ENCODE measurements around the gene ALDH1L1.
"Not testable (repeated sequence)": the region's sequence is repeated elsewhere in the genome, so short reads cannot be mapped to it uniquely, and the experiment has no call there.

Gene ALDH1L1

DNA sequence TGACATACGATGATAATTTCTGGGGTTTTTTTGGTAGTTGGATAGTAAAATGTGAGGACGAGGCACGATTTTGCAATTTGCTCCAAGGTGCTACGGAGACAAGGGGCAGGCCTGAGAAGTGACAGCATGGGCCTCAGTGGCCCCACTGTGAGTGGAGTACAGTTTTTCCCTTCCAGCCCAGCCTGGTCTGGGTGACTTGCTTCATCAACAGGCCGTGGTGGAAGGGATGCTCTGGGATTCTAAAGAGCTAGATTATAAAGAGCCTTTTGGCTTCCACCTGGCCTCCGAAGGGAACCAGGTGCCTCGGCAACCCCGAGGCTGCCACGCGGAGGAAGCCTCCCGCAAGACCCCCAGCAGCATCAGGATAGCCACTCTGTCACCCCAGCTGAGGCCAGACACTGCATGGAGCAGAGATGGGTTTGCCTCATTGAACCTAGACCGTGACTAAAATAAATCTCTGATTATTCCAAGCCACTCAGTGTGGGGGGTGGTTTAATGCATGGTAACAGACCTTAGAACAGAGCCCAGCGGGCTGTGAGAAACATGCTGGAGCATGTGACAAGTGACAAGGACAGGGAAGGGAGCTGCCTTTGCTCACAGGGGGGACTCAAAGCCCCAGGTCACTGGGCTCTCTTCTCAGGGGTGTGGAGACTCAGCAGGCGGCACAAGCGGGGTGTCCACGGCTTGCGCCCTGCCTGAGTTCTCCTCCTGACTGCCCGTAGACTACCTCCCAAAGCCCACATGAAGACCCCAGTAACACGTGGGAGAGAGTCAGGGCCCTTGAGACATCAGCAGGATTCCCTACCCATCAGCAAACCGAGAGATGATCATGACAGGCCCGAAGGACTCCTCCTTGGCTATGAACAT is 73.8 kb downstream of the ALDH1L1 start:
- no peak for DNase-seq (ENCODE audit: low read depth)

- DNase-seq (ENCODE audit: low read depth): no peak
Observed at GRCh38 chr3:126105691-126106187, 74.6 kb downstream of the ALDH1L1 start.

GRCh38 chr3:126104742-126105605 is 75.4 kb downstream of the ALDH1L1 start:
- DNase-seq (ENCODE audit: low read depth): no peak

- DNase-seq (ENCODE audit: low read depth): no peak
Observed at GRCh38 chr3:126104028-126104635, 76.3 kb downstream of the ALDH1L1 start.

DNA sequence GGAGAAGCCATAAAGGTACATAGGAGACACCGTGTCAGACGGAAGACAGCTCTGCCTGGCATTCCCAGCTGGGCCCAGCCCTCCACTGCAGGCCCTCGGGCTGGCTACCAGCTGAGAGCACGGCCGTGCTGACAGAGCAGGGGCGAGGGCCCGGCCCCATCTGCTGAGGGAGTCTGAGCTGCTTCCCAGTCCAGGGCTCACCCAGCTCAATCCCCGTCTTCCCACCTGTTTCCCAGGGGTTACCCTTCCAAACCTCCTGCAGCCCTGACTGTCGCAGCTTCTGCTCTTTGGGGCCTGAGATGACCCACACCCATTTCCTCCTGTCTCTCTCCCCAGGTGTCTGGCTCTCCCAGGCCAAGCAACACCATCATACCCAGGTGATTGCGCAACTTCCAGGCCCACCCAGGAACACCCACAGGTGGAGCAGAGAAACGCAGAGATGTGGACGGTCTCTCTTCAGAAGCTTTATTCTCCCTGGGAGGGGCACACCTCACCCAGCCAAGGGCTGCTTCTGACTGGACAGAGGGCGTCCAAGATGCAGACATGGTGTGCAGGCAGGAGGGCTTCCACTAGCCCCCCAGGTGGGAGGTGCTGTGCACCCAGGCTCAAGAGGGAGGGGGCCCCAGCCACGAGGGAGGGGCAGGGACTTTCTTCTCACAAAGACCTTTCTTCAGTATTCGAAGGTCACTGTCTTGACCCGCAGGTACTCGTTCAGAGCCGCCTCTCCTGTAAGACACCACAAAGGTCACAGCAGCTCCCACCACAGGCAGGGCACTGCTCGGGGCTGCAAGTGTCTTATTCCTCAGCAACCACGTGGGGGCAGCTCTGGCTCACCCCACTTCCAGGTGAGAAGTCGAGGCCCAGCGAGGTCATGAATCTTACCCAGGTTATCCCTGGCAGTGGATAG is 77.0 kb downstream of the ALDH1L1 start:
- no peak for DNase-seq (ENCODE audit: low read depth)

DNA sequence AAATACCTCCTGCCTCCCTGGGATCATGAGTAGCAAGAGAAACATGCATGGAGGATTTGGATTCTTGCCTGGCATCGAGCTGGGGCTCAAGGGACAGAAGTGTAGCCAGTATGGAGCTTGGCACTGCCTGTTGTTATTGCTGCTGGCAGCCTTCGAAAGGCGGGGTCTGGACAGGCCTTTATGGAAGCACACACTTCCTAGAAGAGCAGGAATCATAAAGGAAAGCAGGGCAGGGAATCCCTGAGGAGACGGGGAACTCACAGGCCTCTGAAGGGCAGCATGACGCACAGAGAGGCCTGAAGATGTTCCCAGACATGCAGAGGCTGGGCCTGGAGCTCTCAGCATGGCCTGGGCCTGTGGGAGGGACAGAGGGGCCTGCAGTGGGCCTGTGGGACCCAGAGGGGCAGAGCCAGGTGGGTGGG is 77.8 kb downstream of the ALDH1L1 start:
- peak; percentile 79 for DNase-seq (ENCODE audit: low read depth)

DNA sequence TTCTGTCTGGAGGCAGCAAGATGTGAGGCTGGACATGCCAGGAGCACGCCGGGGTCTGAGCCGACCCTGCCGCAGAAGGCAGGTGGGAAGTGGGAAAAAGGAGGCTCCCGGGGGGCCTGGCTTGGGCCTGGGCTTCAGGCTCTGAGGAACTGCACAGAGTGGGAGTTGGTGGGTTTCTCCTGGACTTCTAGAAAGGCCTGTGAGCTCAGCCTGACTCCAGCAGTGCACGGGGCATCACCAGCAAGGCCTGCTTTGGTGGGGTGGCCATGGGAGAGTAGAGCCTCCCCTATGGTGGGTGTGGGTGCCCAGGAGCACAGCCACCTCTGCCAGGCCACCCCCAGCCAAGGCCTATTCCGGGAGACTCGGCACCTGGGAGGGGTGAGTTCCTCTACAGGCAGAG is 78.4 kb downstream of the ALDH1L1 start:
- DNase-seq (ENCODE audit: low read depth): no peak

DNA sequence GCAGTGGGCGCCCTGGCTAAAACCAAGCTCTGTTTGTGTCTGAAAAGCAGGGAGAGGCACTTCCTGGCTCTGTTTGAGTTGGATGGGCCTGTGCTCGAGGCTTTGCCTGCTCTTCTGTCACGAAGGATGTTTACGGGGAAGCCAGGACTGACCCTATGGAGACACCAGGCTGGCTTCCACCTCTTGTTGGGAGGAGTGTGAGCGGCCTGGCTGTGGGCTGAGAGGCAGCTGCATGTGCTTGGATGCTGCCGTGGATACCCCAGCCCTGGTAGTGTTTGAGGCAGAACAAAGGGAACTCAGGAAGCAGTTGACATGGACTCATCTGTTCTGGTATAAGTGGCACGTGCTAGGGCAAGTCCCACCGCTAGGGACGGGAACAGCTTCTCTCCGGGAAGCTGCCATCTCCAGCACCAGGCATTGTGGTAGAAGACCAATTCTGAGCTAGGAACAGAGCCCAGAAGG is 78.8 kb downstream of the ALDH1L1 start:
- DNase-seq (ENCODE audit: low read depth): no peak

GRCh38 chr3:126100634-126101301 is 79.6 kb downstream of the ALDH1L1 start:
- peak; percentile 82 for DNase-seq (ENCODE audit: low read depth)

GRCh38 chr3:126100269-126100633 is 80.1 kb downstream of the ALDH1L1 start:
- no peak for DNase-seq (ENCODE audit: low read depth)

- peak; percentile 47 for DNase-seq (ENCODE audit: low read depth)
Observed at GRCh38 chr3:126098391-126098858, 82.0 kb downstream of the ALDH1L1 start.

GRCh38 chr3:126097801-126098200 is 82.6 kb downstream of the ALDH1L1 start:
- no peak for DNase-seq (ENCODE audit: low read depth)

DNA sequence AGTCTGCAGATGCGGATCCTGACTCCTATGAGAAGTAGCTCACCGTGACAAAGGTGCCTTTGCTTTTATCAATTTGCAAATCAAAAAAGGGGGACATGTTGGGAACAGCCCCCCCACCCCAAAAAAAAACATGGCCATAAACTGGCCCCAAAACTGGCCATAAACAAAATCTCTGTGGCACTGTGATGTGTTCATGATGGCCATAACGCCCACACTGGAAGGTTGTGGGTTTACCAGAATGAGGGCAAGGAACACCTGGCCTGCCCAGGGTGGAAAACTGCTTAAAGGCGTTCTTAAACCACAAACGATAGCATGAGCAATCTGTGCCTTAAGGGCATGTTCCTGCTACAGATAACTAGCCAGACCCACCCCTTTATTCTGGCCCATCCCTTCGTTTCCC is 84.1 kb downstream of the ALDH1L1 start:
- not testable (repeated sequence) for DNase-seq (ENCODE audit: low read depth)

DNA sequence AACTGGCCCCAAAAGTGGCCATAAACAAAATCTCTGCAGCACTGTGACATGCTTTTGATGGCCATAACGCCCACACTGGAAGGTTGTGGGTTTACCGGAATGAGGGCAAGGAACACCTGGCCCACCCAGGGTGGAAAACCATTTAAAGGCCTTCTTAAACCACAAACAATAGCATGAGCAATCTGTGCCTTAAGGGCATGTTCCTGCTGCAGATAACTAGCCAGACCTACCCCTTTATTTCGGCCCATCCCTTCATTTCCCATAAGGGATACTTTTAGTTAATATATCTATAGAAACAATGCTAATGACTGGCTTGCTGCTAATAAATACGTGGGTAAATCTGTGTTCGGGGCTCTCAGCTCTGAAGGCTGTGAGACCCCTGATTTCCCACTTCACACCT is 88.3 kb downstream of the ALDH1L1 start:
- DNase-seq (ENCODE audit: low read depth): not testable (repeated sequence)

DNA sequence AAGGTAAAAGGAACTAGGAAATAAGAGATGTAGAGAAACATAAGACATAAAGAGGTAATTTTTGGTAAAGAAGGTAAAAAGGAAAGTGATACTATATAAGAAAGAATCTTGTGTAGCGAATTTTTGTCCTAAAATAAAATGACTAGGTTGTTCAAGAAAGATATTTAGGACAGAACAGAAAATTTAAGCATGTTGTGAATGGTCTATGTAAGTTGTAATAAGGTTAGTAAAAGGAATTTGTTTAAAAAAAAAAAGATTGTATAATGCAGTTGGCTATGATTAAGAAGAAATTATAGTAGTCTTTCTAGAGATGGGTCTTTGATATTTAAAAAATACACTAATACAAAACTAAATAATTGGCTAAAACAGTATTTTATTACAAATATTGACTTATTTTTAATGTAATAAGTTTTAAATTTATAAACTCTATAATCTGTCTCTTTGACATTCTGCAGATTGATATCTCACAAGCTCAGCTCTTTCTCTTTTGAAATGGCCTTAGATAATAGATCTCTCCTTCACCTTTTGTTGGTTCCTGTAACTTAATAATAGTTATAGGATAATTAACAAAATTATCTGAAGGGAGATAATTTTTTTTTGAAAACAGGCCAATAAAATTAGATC is 92.7 kb downstream of the ALDH1L1 start:
- DNase-seq (ENCODE audit: low read depth): no peak

DNA sequence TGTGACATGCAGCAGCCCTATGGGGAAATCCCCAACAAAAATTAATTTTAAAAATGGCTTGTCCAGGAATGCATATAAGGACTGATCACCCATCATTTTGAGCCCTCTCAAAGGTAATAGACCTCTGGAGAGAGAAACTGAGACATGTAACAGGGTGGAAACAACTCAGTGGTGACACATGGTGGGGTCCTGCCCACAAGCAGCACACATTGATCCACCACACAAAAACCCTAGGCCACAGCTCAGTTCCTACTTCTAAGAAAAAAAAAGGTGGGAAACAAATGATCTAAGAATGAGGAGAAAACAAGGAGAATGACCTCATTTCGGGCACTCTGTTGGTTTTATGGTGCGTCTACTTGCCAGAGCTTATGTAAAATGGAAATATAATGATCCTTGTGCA is 94.5 kb downstream of the ALDH1L1 start:
- no peak for DNase-seq (ENCODE audit: low read depth)

DNA sequence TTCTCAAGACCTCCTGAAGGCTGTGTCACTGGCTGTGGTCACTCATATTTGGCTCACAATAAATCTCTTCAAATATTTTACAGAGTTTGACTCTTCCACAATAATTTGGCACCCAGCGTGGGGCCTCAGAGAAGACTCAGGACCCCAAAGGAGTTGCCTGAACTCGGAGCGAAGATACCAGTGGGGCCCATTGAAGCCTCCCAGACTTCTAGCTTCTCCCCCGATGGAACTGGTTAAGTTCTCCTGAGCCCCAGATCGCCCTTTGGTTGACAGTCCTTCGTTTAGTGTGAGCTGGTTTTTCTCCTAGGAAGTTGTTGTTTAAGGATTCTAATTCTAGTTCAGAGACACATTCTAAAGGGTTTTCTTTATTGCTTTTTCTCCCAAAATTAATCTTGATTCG is 95.1 kb downstream of the ALDH1L1 start:
- no peak for DNase-seq (ENCODE audit: low read depth)

DNA sequence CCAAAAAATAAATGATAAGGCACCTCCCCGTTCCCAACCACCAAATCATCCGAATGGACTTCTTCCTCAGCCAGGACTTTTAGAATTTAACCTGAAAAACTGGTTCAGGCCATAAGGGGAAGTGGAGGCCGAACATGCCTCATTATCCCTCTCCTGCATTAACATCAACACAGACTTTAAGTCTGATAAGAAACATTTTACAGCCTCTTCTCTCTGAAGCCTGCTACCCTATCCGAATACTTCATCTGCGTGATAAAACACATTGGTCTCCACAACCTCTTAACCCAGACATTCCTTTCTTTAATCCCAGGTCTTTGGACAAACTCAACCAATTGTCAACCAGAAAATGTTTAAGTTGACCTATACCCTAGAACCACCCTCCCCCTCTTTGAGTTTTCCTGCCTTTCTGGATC is 95.6 kb downstream of the ALDH1L1 start:
- DNase-seq (ENCODE audit: low read depth): no peak

GRCh38 chr3:126083913-126084767 is 96.2 kb downstream of the ALDH1L1 start, which contains the start of gene SLC41A3:
Gene SLC41A3 (minus strand): TSS chr3:126084124. CDS start chr3:126068219, 15,905 bp downstream.
- DNase-seq (ENCODE audit: low read depth): peak; percentile 83
